NCI-H774 (cell line): Measurements from ENCODE around the gene MYOT.

Experiments used
- DNase-seq: peaks from one replicate; lab custom pipeline; 2025; lab: John Stamatoyannopoulos, UW

Gene MYOT

DNA sequence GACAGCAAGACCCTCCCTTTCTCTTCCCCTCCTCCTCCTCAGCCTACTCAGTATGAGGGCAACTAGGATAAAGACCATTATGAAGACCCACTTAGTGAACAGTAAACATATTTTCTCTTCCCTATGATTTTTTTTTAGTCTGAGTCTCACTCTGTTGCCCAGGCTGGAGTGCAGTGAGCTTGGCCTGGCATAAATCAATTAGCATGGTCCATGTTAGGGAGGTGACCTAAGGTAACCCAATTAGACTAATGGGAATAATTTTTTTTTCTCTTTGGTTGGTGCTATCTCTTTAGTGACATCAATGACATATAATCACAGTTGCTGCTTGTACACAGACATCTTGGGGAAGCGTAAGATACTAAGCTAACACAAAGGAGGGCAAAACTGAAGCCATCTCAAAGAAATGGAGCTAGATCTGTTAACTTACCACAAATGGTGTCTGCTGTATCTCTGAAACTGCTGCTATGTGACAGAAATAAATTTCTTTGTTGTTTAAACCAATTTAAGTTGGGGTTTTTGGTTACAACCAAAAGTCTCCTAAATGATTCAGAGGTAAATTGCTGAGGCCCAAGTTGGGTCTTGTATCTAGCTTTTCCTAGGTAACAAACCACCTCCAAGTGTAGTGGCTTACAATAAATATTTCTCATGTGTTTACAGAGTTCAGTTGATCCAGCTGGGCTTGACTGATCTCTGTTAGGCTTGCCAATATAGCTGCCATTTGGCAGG lies 34.9 kb downstream of the MYOT start:
- DNase-seq: no peak

GRCh38 chr5:137914758-137915157 lies 47.1 kb downstream of the MYOT start:
- no peak for DNase-seq

DNA sequence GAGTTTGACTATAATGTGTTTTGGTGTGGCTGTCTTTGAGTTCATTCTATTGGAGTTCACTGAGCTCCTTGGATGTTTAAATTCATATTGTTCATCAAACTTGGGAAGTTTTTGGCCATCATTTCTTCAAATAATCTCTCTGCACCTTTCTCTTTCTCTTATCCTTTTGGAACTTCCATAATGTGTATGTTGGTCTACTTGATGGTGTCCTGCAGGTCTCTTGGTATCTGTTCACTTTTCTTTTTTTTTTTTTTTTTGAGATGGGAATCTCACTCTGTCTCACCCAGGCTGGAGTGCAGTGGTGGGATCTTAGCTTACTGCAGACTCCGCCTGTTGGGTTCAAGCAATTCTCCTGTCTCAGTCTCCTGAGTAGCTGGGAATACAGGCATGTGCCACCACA lies 49.3 kb downstream of the MYOT start:
- no peak for DNase-seq

DNA sequence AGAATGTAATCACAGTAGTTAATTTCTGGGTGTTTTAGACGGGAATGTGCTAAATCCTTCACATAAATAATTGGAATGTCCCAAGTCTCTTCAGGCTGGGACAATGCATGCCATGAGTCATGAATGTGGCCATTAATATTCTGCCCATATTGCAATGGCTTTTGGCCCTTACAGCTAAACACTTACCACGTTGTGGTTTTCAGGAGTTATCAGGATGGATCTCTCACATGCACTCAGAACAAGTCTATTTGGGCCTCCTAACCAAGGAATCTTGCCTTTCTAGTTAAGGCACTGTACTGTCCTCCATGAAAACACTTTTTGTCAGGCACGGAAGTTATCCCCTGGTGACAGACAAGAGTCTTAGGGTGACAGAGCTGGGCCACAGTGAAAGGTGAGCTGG lies 54.3 kb downstream of the MYOT start:
- DNase-seq: no peak

DNA sequence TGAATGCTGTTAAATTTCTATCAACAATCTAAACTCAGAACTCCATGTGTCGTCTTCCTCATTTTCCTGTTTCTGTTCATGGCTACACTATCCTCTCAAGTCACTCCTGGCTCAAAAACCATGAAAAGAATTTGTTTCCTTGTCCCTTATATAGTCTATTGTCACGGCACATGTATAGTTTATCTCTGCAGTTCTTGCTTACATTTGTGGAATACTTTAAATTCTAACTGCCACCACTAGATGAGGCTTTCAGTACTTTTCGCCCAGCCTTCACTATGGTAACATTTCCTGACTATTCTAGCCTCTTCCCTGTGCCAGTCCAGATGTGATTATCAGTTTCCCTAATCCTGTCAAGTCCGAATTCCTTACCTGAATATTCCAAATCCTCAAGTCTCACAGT lies 56.2 kb downstream of the MYOT start:
- DNase-seq: no peak

GRCh38 chr5:137932800-137933199 lies 65.1 kb downstream of the MYOT start:
- no peak for DNase-seq

- no peak for DNase-seq
These were observed 65.8 kb downstream of the MYOT start for GRCh38 chr5:137933491-137933911.

DNA sequence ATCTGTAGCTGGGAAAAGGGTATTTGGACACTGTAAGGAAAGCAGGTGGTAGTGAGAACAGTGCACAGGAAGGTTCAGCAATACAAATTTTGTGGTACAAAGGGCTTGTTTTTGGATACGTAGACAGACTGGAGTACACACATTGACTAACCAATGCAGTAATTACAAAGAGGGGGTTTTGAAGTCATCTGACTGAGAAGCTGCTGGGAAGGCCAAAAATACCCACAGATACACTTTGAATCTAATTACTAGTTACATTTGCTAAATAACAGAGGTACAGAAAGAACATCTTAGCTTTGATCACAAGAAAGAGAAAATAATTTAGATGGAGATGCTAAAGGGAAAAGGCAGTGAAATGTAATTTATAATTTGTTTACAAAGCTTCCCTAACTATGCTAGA lies 67.5 kb downstream of the MYOT start:
- no peak for DNase-seq

- no peak for DNase-seq
These were observed 68.0 kb downstream of the MYOT start for GRCh38 chr5:137935694-137936093.
